Progenitor cell of endocrine pancreas (in vitro differentiated cells): ENCODE measurements around the gene DGCR2. TPM values are rescaled to one million over a fixed set of nuclear protein-coding genes. Genes with fewer than 3 reads are reported as not detected.

Source experiments
- DNase-seq: peaks from one replicate; pipeline ENCODE4 v3.0.0; 2021; ENCODE audit warnings: low spot score; ENCODE audit not compliant: unreplicated experiment
- H3K27ac Mint-ChIP-seq: 2 replicates; pipeline ENCODE4 v1.8.0; 2021; ENCODE audit warnings: mild to moderate bottlenecking, moderate library complexity, mixed read lengths
- H3K27me3 Mint-ChIP-seq: 2 replicates; pipeline ENCODE4 v1.8.0; 2021; ENCODE audit warnings: mixed read lengths
- H3K36me3 Mint-ChIP-seq: 2 replicates; pipeline ENCODE4 v1.8.0; 2022; ENCODE audit warnings: mixed read lengths; ENCODE audit not compliant: insufficient read depth
- H3K4me1 Mint-ChIP-seq: 2 replicates; pipeline ENCODE4 v1.8.0; 2021; ENCODE audit warnings: low read depth, mixed read lengths
- H3K4me3 Mint-ChIP-seq: 2 replicates; pipeline ENCODE4 v1.8.0; 2021; ENCODE audit warnings: low read depth, mild to moderate bottlenecking, moderate library complexity, mixed read lengths
- H3K9me3 Mint-ChIP-seq: 2 replicates; pipeline ENCODE4 v1.8.0; 2021; ENCODE audit warnings: low read depth, mixed read lengths
- CTCF ChIP-seq: fragments of 200-600 bp; sonication (generic); IDR thresholded peaks from one replicate; pipeline ENCODE4 v1.5.0; 2021; ENCODE audit warnings: antibody characterized with exemption, mild to moderate bottlenecking; ENCODE audit not compliant: unreplicated experiment
- total RNA-seq: library from RNA; stranded (reverse); gene quantifications from 2 replicates; pipeline ENCODE4 v1.2.1, GENCODE V29; 2021

DGCR2 gene
- total RNA-seq, 1 donor from 2014 or later, result 89.1 TPM

GRCh38 chr22:19136915-19137314 lies 14.7 kb upstream of the DGCR2 start:
- Mint-ChIP-seq H3K4me3 (no peak overlapping the region), H3K27me3 (no peaks in the 10 kb centered on the region), H3K4me1 (no peaks in the 10 kb centered on the region), H3K9me3 (no peaks in the 10 kb centered on the region), H3K27ac (no peak overlapping the region), H3K36me3 (peaks cover 6% of the 10 kb centered on the region)
- DNase-seq, result no peak
- no peak for TF ChIP-seq CTCF

- no peak overlapping the region for H3K4me3 Mint-ChIP-seq
- H3K27me3 Mint-ChIP-seq, result no peaks in the 10 kb centered on the region
- H3K9me3 Mint-ChIP-seq, result no peaks in the 10 kb centered on the region
- no peak overlapping the region for H3K27ac Mint-ChIP-seq
- no peaks in the 10 kb centered on the region for H3K4me1 Mint-ChIP-seq
- no peak for DNase-seq
- peaks cover 8% of the 10 kb centered on the region for H3K36me3 Mint-ChIP-seq
- no peak for TF ChIP-seq CTCF
Observed at GRCh38 chr22:19134874-19135273, 12.7 kb upstream of the DGCR2 start.

GRCh38 chr22:19134176-19134831 lies 12.1 kb upstream of the DGCR2 start:
- Mint-ChIP-seq H3K36me3 (peaks cover 7% of the 10 kb centered on the region), H3K4me1 (no peaks in the 10 kb centered on the region), H3K4me3 (no peak overlapping the region), H3K9me3 (no peaks in the 10 kb centered on the region), H3K27me3 (no peaks in the 10 kb centered on the region), H3K27ac (no peak overlapping the region)
- no peak for DNase-seq
- no peak for TF ChIP-seq CTCF

- no peak for DNase-seq
- H3K27me3 Mint-ChIP-seq, result no peaks in the 10 kb centered on the region
Observed at GRCh38 chr22:19133561-19133960, 11.3 kb upstream of the DGCR2 start.

GRCh38 chr22:19132693-19133400 lies 10.6 kb upstream of the DGCR2 start:
- TF ChIP-seq CTCF, result no peak
- Mint-ChIP-seq H3K9me3 (no peaks in the 10 kb centered on the region), H3K4me3 (no peak overlapping the region), H3K4me1 (no peaks in the 10 kb centered on the region), H3K27ac (no peak overlapping the region), H3K27me3 (no peaks in the 10 kb centered on the region), H3K36me3 (peaks cover 7% of the 10 kb centered on the region)
- DNase-seq, result no peak

More at GRCh38 chr22:19133561-19133960, 11.3 kb upstream of the DGCR2 start:
- Mint-ChIP-seq H3K9me3 (no peaks in the 10 kb centered on the region), H3K27ac (no peak overlapping the region), H3K36me3 (peaks cover 7% of the 10 kb centered on the region), H3K4me3 (no peak overlapping the region), H3K4me1 (no peaks in the 10 kb centered on the region)
- no peak for TF ChIP-seq CTCF
